K562 treated with DMSO at 1 percent for 4 hours (cell line): Measurements from ENCODE around the gene NCBP2L. TPM values are rescaled to one million over a fixed set of nuclear protein-coding genes. Genes with fewer than 3 reads are reported as not detected.

ENCODE experiments used
- total RNA-seq: library from RNA; unstranded; fragments of 300-600 nt; gene quantifications from 2 replicates; pipeline ENCODE4 v1.2.3, GENCODE V29; 2022; ENCODE audit not compliant: insufficient read depth

NCBP2L gene
- not detected in 2 replicates for total RNA-seq

GRCh38 chrX:107777536-107777832, at the start of gene NCBP2L:
TSS of gene NCBP2L (plus strand) at chrX:107777733. CDS start at chrX:107794221, 16,488 bp downstream.

GRCh38 chrX:107775734-107776511, 1.6 kb upstream of the NCBP2L start, which contains the start of gene TSC22D3:
TSS of gene TSC22D3 (minus strand) at chrX:107775787. CDS start at chrX:107775419, 368 bp downstream.

GRCh38 chrX:107825698-107826237, 48.2 kb downstream of the NCBP2L start, which contains the start of gene MID2:
TSS of gene MID2 (plus strand) at chrX:107825866. CDS start at chrX:107826427, 561 bp downstream.

Other genes with a start within 250 kb of the NCBP2L start
- 45.4 and 51.8 TPM in 2 replicates for gene PRPS1, start 149.2 kb upstream of the NCBP2L start, total RNA-seq
- gene TSC22D3, start 1.9 kb upstream of the NCBP2L start, total RNA-seq, result 8.5 and 11.9 TPM in 2 replicates
- not detected in 2 replicates for gene MID2, start 48.1 kb downstream of the NCBP2L start, total RNA-seq
- not detected in 2 replicates for gene TEX13B, start 204.6 kb downstream of the NCBP2L start, total RNA-seq